Epithelial cell of esophagus (primary cell): ENCODE data around the gene SHTN1.

Experiments used
- DNase-seq: peaks from one replicate; pipeline ENCODE4 v3.0.0; 2010; ENCODE audit warnings: low read depth
- H3K4me3 ChIP-seq: 2 replicates; pipeline ENCODE4 v1.5.1; 2011; ENCODE audit warnings: mild to moderate bottlenecking, low read length, control low read depth
- TF ChIP-seq, protein P1 (sequence below): IDR thresholded peaks from 2 replicates; pipeline ENCODE4 v1.5.1; 2011; ENCODE audit warnings: low read depth, mild to moderate bottlenecking, low read length, control low read depth, inconsistent platforms; ENCODE audit not compliant: insufficient read depth; ENCODE audit errors: missing control alignments

The SHTN1 gene

DNA sequence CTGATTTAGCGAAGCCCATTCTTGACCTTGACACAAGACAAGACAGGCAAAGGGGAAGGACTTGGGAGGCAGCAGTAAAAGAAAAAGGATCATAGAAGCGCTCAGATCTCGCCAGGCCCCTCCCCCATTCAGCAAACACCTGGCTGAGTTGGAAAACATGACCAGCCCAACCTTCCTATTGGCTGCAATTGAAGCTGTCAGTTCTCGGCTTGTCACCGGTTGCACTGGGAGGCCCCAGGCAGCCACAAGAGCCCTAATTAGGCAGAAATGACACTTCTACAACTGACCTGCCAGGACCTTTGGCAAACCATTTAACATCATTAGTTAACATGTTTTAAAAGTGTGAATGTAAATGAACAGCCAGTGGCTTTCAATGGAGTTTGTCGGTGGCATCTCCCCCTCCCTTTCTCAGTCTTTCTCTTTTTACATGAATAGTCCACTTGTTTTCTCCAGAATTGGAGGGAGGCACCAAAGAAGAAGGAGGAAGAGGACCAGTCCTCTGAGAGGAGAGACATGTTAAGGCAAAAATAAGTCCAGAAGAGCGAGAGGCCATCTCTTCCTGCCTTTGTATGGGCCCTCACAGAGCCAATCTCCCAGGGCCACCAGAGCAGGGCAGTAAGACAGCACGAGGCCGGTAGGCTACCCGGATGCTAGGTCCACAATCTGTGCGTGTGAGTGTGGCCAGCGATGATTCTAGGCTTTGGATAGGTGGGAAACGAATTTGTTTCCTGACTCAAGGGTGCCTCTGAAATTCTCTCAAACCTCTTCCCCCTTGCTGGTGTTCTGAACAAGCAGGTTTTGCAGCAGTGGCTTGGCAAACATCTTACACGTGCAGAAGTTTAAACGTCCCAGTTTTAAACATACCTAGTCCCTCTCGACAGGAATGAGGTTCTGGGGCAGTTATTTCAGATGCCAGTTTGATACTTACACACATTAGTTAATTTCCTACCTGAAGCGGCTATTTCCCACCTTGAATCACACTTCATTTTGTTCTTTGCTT lies 170.7 kb downstream of the SHTN1 start:
- no peak for DNase-seq
- H3K4me3 ChIP-seq = no peak overlapping the region
- TF ChIP-seq, protein P1, sequence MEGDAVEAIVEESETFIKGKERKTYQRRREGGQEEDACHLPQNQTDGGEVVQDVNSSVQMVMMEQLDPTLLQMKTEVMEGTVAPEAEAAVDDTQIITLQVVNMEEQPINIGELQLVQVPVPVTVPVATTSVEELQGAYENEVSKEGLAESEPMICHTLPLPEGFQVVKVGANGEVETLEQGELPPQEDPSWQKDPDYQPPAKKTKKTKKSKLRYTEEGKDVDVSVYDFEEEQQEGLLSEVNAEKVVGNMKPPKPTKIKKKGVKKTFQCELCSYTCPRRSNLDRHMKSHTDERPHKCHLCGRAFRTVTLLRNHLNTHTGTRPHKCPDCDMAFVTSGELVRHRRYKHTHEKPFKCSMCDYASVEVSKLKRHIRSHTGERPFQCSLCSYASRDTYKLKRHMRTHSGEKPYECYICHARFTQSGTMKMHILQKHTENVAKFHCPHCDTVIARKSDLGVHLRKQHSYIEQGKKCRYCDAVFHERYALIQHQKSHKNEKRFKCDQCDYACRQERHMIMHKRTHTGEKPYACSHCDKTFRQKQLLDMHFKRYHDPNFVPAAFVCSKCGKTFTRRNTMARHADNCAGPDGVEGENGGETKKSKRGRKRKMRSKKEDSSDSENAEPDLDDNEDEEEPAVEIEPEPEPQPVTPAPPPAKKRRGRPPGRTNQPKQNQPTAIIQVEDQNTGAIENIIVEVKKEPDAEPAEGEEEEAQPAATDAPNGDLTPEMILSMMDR = no peak

DNA sequence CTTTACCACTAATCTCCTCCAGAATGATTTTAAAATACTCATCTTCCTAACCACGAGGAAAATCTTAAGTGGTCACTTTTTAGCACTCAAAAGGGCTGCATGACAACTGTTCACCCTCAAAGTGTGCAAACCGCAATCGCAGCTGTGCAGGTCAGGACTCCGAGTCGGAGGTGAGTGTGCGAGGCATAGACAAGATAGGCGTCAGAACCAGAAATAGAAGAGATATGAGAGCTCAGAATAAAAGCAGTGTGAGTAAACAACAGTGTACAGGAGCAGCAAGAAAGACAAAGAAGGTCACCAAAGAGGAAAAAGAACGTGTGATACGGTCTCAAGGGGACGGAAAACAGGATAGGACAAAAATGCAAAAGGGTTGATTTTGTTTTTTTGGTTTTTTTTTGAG lies 173.2 kb downstream of the SHTN1 start:
- H3K4me3 ChIP-seq = no peak overlapping the region
- TF ChIP-seq, protein P1 = no peak
- DNase-seq = no peak
